Measurements from ENCODE around the gene TMEM209. TPM values are rescaled to one million over a fixed set of nuclear protein-coding genes. Genes with fewer than 3 reads are reported as not detected.

TMEM209 gene
- total RNA-seq, 4 donors from 2014 or later, result 9.6 to 17.3 (median 12.5) TPM

- no peaks in the 10 kb centered on the region for H3K9me3 ChIP-seq
- 95 to 97% methylated on average over 1 of the region's 1 CpG for WGBS, 2 donors
- TF ChIP-seq EP300 (IDR thresholded peaks at IDR 0.05) (no peak), CTCF (IDR thresholded peaks at IDR 0.05) (no peak), POLR2A (IDR thresholded peaks at IDR 0.05) (no peak)
- H3K27me3 ChIP-seq, result no peaks in the 10 kb centered on the region
- peaks cover 0 to 11% (median 3%) of the 10 kb centered on the region in 4 donors for H3K4me1 ChIP-seq
- H3K36me3 ChIP-seq, result peaks cover 0 to 69% (median 0%) of the 10 kb centered on the region in 3 donors
- no peak for DNase-seq (ENCODE audit: low spot score in 2 of 2)
- no peak overlapping the region for H3K27ac ChIP-seq
- no peak overlapping the region for H3K4me3 ChIP-seq
These were observed 68.5 kb downstream of the TMEM209 start for GRCh38 chr7:130136579-130137167.

- H3K27ac ChIP-seq, result no peak overlapping the region
- H3K4me3 ChIP-seq, result no peak overlapping the region
- H3K4me1 ChIP-seq, result no peaks in the 10 kb centered on the region
- peaks cover 0 to 80% (median 3%) of the 10 kb centered on the region in 3 donors for H3K36me3 ChIP-seq
- TF ChIP-seq POLR2A (IDR thresholded peaks at IDR 0.05) (no peak), CTCF (IDR thresholded peaks at IDR 0.05) (no peak)
- no peak for DNase-seq (ENCODE audit: low spot score in 2 of 2)
- 95 to 96% methylated on average over 10 of the region's 10 CpGs for WGBS, 2 donors
- H3K9me3 ChIP-seq, result no peaks in the 10 kb centered on the region
- no peaks in the 10 kb centered on the region for H3K27me3 ChIP-seq
These were observed 69.7 kb downstream of the TMEM209 start for GRCh38 chr7:130135208-130136205.

GRCh38 chr7:130134726-130135125 lies 70.5 kb downstream of the TMEM209 start:
- no peak for TF ChIP-seq POLR2A (IDR thresholded peaks at IDR 0.05)
- TF ChIP-seq CTCF (IDR thresholded peaks at IDR 0.05), result no peak
- TF ChIP-seq EP300 (IDR thresholded peaks at IDR 0.05), result no peak
- H3K9me3 ChIP-seq, result no peaks in the 10 kb centered on the region
- no peak overlapping the region for H3K4me3 ChIP-seq
- no peak for DNase-seq (ENCODE audit: low spot score in 2 of 2)
- H3K4me1 ChIP-seq, result no peaks in the 10 kb centered on the region
- no peak overlapping the region for H3K27ac ChIP-seq
- 95 to 97% methylated on average over 7 of the region's 7 CpGs for WGBS, 2 donors
- H3K27me3 ChIP-seq, result no peaks in the 10 kb centered on the region
- peaks cover 0 to 87% (median 3%) of the 10 kb centered on the region in 3 donors for H3K36me3 ChIP-seq

DNA sequence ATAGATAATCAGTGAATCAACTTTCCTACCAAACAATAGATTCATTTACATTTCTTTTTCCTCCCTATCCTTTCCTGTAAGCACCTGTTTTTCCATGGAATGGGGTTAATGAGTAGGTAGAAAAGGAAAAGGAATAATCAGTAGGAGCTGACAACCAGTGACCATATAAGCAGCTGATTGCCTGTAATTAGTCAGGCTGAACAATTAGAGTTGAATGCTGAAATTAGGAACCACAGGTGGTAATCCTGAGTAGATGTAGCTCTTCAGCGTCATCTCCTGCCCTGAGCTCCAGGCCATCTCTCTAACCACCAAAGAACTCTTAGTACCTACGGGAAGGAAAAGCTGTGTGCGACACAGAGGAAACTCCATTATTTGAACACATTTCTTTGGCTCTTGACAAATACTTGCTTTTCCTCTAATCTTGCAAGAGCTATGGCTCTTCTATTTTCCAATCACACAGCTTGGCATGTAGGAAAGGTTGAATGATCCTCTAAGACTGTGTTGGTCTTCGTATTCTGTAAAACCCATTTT lies 71.0 kb downstream of the TMEM209 start:
- TF ChIP-seq POLR2A (IDR thresholded peaks at IDR 0.05) (no peak), CTCF (IDR thresholded peaks at IDR 0.05) (no peak), EP300 (IDR thresholded peaks at IDR 0.05) (no peak)
- Histone ChIP-seq H3K27ac (no peak overlapping the region), H3K4me3 (no peak overlapping the region), H3K36me3 (peaks cover 0 to 87% (median 3%) of the 10 kb centered on the region in 3 donors), H3K27me3 (no peaks in the 10 kb centered on the region), H3K4me1 (no peaks in the 10 kb centered on the region), H3K9me3 (no peaks in the 10 kb centered on the region)
- 90% methylated on average over 4 of the region's 4 CpGs for WGBS, 2 donors
- DNase-seq (ENCODE audit: low spot score in 2 of 2), result no peak
